Head of caudate nucleus (tissue), 42 donors: ENCODE results near the gene TUBB1.
A peak's percentile ranks its signal among the peaks of the same experiment; 100 is the strongest.

Experiments
- DNase-seq, 42 donors: peaks; one replicate each; pipeline versions ENCODE4 v3.0.0 to v3.0.0-alpha.2; 2020 to 2021; ENCODE audit warnings: mixed read lengths in 7 of 42
- intact Hi-C: fragments of 100-400 bp; cut with DNase I; formaldehyde crosslinking; loops from one replicate; pipeline ENCODE4 v1.15.0; 2022

The TUBB1 gene

GRCh38 chr20:59047938-59048680 lies 28.9 kb downstream of the TUBB1 start:
- no peak for DNase-seq
- intact Hi-C loops = no loop called here

- intact Hi-C loops = no loop called here
Measured at GRCh38 chr20:59048681-59049030, 29.4 kb downstream of the TUBB1 start.

GRCh38 chr20:59050437-59050836 lies 31.2 kb downstream of the TUBB1 start:
- no peak for DNase-seq
- intact Hi-C loops = no loop called here

More at GRCh38 chr20:59048681-59049030, 29.4 kb downstream of the TUBB1 start:
- DNase-seq = no peak

- DNase-seq = no peak
- intact Hi-C loops = no loop called here
Measured at GRCh38 chr20:59051666-59052185, 32.5 kb downstream of the TUBB1 start.

GRCh38 chr20:59055302-59055701 lies 36.1 kb downstream of the TUBB1 start:
- intact Hi-C loops = no loop called here
- DNase-seq = peak in 4 of 42 donors; percentile 10 to 20 (median 15)

GRCh38 chr20:59062081-59062480 lies 42.9 kb downstream of the TUBB1 start:
- no peak for DNase-seq
- intact Hi-C loops = no loop called here

- intact Hi-C loops = no loop called here
- peak in 18 of 42 donors; percentile 7 to 64 (median 22) for DNase-seq
Measured at GRCh38 chr20:59063358-59064213, 44.4 kb downstream of the TUBB1 start.

GRCh38 chr20:59064214-59064722 lies 45.0 kb downstream of the TUBB1 start:
- intact Hi-C loops = no loop called here

GRCh38 chr20:59068534-59068933 lies 49.3 kb downstream of the TUBB1 start:
- no peak for DNase-seq
- intact Hi-C loops = no loop called here

More at GRCh38 chr20:59064214-59064722, 45.0 kb downstream of the TUBB1 start:
- DNase-seq = no peak

- intact Hi-C loops = no loop called here
- no peak for DNase-seq
Measured at GRCh38 chr20:59069026-59069425, 49.8 kb downstream of the TUBB1 start.

- intact Hi-C loops = no loop called here
- no peak for DNase-seq
Measured at GRCh38 chr20:59071216-59071615, 52.0 kb downstream of the TUBB1 start.

- intact Hi-C loops = no loop called here
- DNase-seq = no peak
Measured at GRCh38 chr20:59073582-59073981, 54.4 kb downstream of the TUBB1 start.

- intact Hi-C loops = no loop called here
Measured at GRCh38 chr20:59074456-59074855, 55.2 kb downstream of the TUBB1 start.

GRCh38 chr20:59075934-59076508 lies 56.8 kb downstream of the TUBB1 start:
- DNase-seq = no peak
- intact Hi-C loops = no loop called here

More at GRCh38 chr20:59074456-59074855, 55.2 kb downstream of the TUBB1 start:
- DNase-seq = no peak
